Activated CD8-positive, alpha-beta memory T cell treated with anti-CD3 and anti-CD28 coated beads, Interleukin-2, amount 50 U/mL, for 1 hour (primary cell): ENCODE data around the gene LRP1B.
"Not testable (repeated sequence)": the region's sequence is repeated elsewhere in the genome, so short reads cannot be mapped to it uniquely, and the experiment has no call there.

ENCODE experiments used
- DNase-seq: peaks from one replicate; pipeline ENCODE4 v3.0.0-alpha.2; 2020; ENCODE audit errors: extremely low read depth

LRP1B gene

DNA sequence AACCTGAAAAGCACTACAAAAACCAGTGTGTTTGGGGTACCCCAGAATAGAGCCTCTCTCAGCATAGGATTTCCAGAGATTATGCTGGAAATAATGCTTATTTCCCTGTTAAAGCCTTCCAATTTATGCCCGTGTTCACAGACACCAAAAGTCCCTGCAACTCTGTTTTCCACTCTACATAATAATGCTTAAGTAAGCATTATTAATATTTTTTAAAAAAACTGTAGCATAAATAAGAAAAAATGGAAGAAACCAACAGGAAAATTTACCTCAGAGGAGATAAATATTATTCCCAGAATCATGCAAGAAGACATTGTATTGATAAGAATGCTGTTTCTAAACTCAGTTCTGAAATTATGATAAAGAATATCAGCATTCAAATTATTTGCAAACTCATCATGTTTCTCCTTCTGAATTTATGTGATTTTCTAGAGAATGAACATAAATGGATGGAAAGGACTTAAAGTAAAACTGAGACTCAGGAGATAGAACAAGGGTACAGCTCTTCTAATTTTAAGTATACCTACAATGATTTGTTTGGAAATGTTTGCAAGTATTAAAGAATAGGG lies 241.7 kb downstream of the LRP1B start:
- DNase-seq: no peak

DNA sequence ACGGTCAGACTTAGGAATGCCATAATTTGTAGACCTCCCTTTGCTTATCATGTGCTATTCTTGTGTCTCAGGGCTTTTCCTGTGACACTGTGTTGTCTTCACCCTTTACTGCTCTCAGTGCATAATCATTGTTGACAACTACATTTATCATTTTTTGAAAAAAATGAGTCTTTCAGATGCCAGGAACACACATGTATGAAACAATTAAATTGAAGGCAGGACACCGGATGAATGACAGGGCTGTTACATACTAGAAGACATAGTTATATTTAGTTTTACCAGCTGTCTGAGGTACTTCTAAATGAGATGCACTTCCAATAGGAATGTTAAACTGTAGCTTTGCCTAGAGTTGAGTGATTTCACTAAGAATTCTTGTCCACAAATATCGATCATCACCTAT lies 243.5 kb downstream of the LRP1B start:
- no peak for DNase-seq

DNA sequence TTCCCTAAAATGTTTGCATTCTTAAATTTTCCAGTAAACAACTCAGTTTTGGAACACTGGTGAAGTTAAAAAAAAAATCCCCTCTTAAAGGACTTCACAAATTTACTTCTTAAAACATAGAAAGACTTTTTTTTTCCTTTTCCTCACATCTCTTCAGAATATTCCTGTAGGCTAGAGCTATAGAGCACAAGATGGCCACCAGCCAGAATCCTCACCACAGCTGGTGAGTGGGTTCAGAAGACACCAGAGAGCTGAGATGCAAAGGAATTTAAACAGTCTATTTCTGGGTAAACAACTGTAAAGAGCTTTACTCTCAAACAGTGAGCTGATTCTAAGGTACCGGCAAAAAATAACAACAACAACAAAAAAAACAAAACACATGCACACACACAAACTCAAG lies 252.8 kb downstream of the LRP1B start:
- no peak for DNase-seq

DNA sequence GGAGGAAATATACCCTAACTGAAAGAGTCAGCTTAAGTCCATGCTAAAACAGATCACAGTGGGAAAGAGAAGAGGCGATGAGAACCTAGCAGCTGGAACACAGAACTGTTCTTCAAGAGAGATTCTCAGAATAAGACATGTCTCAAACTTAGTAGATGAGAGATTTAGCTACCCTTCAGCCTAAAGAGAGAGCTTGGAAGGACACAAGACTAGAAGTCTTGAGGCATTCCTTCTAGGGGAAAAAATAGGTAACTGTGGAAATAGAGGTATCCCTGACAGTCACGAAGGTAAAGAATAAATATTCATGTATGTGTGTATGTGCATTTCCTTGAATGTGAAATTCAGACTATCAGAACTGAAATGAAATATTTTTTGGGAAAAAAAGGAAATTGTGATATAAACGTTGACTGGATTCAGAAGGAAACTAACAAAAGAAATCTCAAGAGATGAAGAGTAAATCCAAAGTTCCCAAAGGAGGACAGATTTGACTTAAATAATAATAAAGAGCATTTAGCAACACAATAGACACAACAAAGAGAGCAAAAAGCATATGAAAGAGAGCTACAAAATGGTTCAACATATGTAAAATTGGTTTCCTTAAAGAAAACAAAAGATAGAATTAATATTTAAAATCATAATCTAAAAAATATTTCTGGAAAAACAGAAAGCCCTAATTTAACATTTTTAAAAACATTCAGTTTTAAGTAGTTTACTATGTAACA lies 258.7 kb downstream of the LRP1B start:
- DNase-seq: no peak

DNA sequence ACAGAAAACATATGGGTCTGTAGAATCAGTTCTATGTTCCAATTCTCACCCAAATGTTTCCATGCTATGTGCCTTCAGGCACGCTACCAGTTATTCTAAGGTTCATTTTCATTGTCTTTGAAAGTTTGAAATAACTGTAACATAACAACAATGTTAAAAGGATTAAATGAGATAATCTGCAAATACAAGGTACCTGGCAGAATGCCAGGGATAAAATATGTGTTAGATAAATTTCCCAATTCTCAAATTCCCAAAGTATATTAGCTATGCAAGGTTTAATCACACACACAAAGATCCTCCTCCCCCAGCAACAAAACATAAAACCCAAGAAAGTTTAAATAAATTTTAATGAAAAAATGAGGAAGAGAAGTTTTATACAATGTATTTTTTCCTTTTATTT lies 261.2 kb downstream of the LRP1B start:
- DNase-seq: no peak

DNA sequence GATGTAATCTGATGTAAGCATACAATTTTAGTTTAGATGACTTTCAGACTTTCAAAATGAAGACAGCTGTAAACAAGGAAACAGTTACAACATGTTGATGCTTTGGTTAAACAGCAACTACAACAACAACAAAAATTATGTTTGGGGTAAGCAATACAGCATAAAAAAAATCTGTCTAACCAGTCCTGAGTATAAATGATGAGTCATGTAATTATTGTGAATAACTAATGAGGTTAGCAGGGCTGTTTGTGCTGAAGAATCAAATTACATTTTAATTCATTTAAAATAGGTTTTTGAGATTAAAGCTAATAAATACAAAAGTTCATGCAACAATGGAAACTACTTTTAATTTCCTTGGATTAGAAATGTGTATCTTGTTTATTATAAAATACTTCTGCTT lies 266.9 kb downstream of the LRP1B start:
- DNase-seq: no peak

DNA sequence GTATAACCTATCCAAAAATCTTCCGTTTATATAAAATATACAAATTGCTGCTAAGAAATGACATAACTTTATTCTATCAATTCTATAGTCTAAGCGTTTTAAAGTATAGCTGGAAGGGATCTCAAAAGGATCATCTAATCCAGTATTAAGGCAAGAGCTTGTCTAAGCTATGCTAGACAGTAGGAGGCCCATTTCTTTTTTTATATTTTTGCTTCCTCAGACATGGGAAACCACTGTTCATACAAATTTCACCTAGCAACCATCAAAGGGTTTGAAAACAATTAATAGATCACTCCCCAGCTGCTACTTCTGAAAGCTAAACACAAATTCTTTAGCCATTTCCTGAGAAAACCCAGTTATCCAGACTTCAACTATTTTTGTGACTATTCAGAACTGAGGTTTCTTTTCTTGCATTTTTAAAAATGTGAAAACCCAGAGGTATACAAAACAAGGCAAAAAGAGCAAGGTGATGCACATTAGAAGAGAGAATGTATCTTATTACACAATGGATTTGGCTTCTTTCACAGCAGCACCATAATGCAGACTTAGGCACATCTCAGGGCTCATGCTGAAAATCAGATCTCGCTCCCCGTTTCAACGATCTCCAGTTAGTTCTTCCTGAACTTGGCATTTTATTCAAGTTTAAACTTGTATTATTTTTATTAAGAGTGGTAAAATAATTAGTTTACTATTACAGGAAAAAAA lies 274.4 kb downstream of the LRP1B start:
- no peak for DNase-seq

DNA sequence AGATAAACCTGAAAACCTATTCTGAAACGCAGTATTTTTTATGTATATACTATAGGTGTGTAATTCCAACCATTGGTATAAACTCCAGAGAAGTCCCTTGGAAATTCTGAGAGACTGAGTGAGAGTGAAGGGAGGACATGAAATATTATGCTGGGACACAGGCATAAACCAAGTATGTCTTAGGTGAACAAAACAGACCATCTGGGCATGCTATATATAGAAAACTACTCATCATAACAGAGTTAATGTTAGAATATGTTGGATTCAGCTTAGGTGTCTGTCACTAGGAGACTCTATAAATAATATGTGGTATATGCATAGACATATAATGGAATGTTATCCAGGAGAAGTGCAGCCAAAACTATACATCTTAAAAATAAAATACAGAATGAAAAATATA lies 282.6 kb downstream of the LRP1B start:
- no peak for DNase-seq

DNA sequence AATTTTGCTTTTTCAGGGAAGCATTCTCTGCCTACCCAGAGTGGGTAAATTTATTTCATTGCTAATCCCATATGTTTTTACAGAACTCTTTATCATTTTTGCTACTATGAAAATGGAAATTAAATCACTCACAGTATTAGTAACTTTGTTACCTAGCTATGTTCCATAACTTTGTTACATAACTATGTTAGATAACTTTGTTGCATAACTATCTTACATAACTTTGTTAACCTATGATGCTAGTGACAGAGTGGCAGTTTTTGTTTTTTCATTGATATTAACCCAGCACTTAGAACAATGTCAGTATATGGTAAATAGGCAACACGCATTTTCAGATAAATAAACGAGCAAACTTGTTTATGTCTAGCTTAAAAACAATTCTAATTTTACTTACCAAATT lies 286.6 kb downstream of the LRP1B start:
- no peak for DNase-seq

DNA sequence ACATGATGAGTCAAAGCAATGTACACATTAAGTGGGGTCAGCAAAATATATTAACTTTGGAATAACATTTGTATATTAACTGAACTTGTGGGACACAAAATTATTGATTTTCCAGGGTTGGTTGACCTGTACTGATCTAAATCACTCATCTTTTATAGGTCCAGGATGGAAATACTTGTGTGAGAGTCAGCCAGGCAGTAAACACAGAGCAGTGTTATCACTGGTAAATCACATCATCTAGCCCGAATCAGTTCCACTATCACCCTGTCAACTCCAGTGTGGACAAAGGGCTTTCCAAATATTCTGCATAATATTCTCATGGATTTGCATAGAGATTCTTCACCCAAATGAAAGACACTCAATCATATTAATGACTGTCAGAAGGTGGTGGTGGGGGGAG lies 295.7 kb downstream of the LRP1B start:
- no peak for DNase-seq

DNA sequence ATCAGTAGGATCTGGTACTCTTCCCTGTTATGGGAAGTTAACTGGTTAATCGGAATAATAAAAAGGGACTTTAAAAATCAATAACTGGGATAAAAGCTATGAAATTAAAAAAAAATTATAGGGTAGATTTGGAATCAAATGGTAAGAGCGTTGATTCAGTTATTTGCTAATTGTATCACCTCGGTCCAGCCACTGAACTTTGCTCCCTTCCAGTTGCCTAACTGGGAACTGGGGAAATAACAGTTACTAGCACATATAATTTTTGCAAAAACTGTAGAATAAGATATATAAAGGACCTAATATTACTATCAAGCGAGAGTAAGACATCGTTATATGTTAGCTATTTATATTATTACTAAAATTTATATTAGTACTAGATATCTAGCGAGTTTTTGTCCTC lies 302.1 kb downstream of the LRP1B start:
- DNase-seq: no peak

DNA sequence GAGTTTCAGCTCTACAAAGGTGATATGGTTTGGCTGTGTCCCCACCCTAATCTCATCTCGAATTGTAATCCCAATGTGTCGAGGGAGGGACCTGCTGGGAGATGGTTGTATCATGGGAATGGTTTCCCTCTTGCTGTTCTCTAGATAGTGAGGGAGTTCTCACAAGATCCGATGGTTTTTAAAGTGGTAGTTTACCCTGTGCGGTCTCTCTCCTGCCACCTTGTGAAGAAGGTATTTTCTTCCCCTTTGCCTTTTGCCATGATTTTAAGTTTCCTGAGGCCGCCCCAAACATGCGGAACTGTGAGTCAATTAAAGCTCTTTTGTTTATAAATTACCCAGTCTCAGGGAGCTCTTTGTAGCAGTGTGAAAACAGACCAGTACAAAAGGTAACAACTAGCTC lies 306.0 kb downstream of the LRP1B start:
- no peak for DNase-seq

DNA sequence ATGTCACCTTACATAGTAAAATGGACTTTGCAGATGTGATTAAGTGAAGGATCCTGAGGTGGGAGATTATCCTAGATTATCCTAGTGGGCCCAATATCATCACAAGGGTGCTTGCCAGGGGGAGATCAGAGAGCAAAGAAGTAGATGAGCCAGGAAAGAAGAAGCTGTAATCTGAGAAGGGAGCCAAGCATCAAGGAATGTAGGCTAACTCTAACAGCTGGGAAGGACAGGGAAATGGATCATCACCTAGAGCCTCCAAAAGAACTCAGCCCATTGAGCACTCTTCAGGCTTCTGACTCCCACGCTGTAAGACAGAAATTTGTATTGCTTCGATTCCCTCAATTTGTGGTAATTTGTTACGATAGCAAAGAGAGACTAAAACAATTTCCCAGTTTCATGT lies 309.9 kb downstream of the LRP1B start:
- DNase-seq: no peak

DNA sequence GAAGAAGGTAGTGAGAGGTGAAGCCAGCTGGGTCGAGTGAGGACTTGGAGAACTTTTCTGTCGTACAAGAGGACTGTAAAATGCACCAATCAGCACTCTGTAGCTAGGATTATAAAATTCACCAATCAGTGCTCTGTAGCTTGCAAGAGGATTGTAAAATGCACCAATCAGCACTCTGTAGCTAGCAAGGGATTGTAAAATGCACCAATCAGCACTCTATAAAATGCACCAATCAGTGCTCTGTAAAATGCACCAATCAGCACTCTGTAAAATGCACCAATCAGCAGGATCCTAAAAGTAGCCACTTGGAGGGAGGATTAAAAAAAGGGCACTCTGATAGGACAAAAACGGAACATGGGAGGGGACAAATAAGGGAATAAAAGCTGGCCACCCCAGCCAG lies 315.5 kb downstream of the LRP1B start:
- DNase-seq: not testable (repeated sequence)

DNA sequence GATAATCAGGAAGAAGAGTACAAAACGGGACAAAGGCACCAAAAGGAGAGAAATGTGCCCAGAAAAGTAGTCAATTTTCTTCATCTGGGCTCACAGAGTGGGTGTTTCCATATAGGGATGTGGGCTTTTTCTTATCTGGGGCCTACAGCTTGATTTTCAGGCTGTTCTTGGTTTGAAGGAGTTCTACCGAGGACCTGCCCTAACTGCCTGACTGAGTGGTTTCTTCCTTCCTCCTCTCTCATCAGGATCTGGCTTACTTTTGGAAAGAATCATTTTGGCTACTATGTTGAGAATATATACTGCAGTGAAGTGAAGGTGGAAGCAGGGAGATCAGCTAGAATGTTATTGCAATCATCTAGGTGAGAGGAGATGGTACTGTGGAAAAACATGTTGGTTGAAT lies 316.7 kb downstream of the LRP1B start:
- no peak for DNase-seq

DNA sequence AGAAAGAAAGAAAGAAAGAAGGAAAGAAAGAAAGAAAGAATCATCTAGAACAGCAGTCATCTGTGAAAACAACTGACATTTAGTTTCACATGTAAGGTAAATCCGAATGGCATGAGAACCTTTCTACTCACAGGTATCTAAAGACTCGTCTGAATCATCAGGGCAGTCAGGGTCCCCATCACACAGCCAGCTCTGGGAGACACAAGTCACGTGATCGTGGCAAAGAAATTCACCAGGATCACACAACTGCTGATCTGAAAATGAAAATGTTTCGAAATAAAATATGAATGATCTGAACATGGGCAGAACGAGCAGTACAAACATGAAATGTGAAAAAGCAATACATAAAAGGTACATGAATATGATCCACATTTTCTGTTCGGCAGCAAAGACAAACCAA lies 320.7 kb downstream of the LRP1B start:
- no peak for DNase-seq

DNA sequence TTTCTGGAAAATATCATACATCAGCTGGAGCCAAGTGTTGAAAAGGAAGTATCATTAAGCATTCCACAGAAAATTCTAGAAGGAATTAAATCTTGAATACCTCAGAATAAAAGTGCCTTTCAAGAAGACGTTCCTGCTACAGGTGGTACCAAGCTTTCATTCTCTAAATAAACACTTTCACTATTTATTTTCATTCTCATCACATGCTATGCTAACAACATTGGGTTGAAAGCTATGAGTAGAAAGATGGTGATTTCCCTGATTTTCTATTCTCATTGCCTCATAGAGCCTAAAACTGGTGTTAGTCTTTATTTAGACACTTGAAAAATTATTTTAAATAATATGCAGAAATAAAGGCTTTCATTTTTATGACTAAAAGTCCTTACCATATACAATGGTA lies 324.7 kb downstream of the LRP1B start:
- DNase-seq: no peak

DNA sequence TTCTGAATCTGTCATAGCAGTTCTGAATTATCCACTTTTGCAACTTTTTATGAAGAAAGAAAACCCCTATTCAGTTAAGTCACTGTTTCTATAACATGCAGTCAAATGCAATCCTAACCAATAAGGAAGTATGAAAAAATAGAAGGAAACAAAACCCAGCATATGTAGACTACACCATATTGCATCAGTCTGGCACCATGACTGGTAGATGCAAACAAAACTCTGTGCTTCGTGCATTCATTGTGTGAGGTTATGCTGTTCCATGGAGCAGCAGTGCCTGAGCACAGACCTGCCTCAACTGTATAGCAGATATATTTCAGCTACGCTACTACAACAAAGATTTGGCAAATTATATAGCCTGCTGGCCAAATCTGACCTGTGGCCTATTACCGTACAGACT lies 325.5 kb downstream of the LRP1B start:
- DNase-seq: no peak

DNA sequence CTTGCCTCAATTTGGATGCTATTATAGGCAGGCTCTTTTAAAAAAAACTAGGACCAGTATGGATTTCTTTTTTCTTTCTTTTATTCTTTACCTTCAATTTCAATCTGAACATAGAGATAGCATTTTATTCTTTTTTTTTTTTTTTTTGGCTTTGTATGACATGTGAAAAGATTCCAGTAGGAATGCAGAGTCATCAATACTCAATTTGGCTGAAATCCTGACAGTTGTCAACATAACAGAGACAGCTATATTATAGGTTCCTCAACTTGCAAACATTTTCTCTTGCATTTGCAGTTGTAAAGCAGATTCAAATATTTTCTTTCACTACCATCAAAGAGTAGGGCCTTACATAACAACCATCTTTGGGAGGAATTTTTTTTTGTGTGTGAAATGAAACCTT lies 334.4 kb downstream of the LRP1B start:
- no peak for DNase-seq

DNA sequence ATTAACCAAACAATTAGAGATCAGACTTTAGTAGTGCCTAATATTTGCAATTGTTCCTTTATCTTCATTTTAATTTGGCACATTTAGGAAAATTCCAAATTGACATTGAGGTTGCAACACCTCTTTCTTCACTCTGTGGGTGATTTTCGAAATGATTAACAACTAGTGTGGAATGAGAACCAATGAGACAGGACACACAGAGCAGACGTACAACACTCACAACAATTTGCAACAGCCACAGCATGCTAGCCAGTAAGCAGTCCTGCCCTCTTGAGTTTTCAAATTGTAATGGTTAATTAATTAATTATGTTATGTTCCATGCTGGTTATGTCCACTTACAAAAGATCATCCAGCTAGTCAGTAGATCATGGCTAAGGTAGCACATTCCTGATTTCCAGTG lies 339.3 kb downstream of the LRP1B start:
- DNase-seq: no peak

DNA sequence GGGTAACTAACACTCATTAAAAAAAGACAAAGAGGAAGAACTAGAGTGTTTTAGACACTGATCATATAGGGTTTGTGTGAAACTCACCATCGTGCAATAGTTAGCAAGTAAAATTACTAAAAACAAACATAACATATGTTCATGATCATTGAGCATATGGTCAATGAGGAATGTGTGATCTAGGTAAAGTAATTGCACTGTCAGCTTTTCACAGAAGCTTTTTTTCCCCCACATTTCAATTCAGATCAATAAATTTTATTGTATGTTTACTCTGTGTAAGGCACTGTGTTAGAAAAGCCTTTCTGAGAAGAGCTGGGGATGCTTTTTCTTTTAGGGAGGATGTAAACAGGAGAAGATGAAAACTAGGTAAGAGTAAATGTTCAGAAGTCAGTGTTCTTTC lies 348.2 kb downstream of the LRP1B start:
- no peak for DNase-seq

DNA sequence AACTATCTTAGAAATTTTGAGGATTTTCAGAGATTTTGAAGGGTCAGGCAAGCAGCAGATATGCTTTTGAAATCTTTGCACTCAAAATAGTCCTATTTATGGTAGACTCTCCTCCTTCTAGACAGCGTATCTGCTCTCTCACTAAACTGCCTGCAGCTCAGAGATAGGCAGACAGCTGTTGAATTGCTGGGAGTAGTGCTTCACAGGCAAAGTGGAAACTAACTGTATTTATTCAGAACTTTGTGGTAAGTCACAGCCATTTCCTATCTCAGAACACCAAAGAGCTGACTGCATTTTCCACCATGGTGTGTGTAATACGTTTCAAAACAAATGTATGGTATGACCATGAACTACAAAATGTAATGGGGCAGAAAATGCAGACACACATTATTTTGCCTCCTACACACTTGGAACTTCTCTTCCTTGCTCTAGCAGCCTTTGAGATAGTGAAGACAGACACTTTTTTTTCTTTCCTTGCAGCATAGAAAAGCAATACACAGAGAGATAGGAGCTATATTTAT lies 352.4 kb downstream of the LRP1B start:
- DNase-seq: no peak

DNA sequence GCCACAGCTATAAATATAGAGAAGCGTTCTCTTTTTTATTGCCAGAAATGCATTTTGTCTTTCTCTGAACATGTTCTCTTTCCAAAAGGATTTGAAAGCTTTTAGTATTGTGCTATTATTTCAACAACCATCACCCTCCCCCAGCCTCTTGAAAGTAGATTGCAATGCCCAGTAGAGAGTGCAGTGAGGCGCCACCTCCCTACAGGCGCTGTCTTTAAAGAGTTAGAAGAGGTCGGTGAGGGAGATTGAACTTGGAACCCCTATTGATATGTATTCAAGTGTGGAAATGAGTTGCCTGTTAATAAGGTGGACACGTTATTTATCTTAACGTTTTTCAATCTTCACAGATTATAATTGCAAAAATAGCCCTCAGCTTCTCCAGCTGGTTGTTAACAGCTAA lies 360.3 kb downstream of the LRP1B start:
- DNase-seq: no peak
